ENCODE data around the gene C14orf119.

C14orf119 gene

DNA sequence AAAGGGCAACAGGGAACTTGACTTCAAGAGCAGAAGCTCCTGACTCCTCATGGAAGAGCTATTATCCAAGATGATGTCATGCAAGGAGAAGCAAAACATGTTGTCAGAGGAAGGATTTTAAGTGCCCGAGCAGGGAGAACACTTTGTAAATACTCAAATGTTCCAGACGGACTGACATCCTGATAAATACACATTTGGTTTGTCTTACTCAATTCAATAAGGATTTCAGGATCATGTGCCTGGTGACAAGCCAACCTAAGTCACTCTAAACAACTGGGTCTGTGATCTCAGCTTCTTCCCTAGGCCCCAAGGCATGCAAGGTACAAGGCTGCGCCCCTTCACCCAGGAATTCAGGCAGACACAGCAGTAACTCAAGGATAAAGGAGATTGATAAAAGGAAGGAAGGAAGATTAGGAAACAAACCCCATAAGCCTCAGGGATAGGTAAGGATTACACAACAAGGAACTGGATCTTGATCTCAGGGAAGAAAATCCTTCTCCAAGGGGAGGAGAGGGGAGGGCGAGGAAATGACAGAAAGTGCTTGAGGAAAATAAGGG, 50.6 kb downstream of the C14orf119 start:
- TF ChIP-seq, protein P1, sequence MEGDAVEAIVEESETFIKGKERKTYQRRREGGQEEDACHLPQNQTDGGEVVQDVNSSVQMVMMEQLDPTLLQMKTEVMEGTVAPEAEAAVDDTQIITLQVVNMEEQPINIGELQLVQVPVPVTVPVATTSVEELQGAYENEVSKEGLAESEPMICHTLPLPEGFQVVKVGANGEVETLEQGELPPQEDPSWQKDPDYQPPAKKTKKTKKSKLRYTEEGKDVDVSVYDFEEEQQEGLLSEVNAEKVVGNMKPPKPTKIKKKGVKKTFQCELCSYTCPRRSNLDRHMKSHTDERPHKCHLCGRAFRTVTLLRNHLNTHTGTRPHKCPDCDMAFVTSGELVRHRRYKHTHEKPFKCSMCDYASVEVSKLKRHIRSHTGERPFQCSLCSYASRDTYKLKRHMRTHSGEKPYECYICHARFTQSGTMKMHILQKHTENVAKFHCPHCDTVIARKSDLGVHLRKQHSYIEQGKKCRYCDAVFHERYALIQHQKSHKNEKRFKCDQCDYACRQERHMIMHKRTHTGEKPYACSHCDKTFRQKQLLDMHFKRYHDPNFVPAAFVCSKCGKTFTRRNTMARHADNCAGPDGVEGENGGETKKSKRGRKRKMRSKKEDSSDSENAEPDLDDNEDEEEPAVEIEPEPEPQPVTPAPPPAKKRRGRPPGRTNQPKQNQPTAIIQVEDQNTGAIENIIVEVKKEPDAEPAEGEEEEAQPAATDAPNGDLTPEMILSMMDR (IDR thresholded peaks at IDR 0.05; ENCODE audit: low read depth, low read length, missing control alignments), result no peak

DNA sequence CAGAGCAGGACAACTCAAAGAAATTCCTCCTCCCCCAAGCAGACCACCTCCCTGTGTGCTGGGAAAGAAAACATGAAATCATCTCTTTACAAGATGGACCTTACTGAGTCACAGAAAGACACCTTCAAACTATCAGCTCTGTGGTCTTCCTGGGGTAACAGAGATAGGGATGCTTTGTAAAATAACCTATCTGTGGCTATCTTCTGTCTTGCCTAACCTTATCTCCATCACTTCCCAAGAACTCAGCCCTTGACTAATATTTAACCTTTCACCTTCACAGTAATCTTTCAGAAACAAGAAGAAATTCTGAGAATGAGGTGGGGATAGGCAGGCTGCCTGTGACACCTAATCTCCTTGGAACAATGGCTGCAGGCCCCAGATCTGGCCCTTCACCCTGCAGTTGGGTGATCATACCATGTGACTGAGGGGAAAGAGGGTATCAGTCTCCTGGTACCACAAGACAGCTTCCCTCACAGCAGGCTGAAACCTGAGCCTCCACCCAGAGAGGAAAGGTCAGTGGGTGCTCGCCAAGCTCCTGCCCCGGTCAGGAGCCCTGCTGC, 51.1 kb downstream of the C14orf119 start:
- Histone ChIP-seq H3K27ac (no peak overlapping the region), H3K4me3 (ENCODE audit: low read depth, low read length) (no peak overlapping the region), H3K27me3 (replicated peaks) (peaks cover 8% of the 10 kb centered on the region), H3K36me3 (replicated peaks) (no peaks in the 10 kb centered on the region)
- in situ Hi-C loops (cut with HindIII; ENCODE audit: low pct_ligation_motif_present, low sequenced_read_pairs), result no loop called here
- no peak for DNase-seq
- TF ChIP-seq, protein P1 (IDR thresholded peaks at IDR 0.05; ENCODE audit: low read depth, low read length, missing control alignments), result no peak

More for the DNA sequence above, 50.6 kb downstream of the C14orf119 start:
- no peaks in the 10 kb centered on the region for H3K36me3 ChIP-seq (replicated peaks)
- H3K27me3 ChIP-seq (replicated peaks), result peaks cover 6% of the 10 kb centered on the region
- no peak for DNase-seq
- in situ Hi-C loops (cut with HindIII; ENCODE audit: low pct_ligation_motif_present, low sequenced_read_pairs), result no loop called here
- no peak overlapping the region for H3K27ac ChIP-seq
- no peak overlapping the region for H3K4me3 ChIP-seq (ENCODE audit: low read depth, low read length)

DNA sequence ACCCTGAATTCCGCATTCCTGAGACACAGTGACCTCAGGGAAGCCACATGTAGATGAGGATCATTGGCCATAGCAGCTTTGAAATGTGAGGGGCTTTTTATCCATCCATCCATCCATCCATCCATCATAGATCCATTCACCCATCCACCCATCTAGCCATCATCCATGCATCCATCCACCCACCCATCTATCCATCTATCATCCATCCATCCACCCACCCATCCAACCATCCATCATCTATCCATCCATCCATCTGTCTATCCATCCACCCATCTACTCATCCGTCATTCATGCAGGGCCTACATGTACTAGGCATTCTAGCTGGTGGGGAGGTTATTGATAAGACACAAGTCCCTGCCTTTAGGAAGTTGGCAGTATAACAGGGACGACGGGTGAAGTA, 51.7 kb downstream of the C14orf119 start:
- Histone ChIP-seq H3K27ac (no peak overlapping the region), H3K36me3 (replicated peaks) (no peaks in the 10 kb centered on the region), H3K4me3 (ENCODE audit: low read depth, low read length) (no peak overlapping the region), H3K27me3 (replicated peaks) (peaks cover 8% of the 10 kb centered on the region)
- TF ChIP-seq, protein P1 (IDR thresholded peaks at IDR 0.05; ENCODE audit: low read depth, low read length, missing control alignments), result no peak
- in situ Hi-C loops (cut with HindIII; ENCODE audit: low pct_ligation_motif_present, low sequenced_read_pairs), result no loop called here
- no peak for DNase-seq

DNA sequence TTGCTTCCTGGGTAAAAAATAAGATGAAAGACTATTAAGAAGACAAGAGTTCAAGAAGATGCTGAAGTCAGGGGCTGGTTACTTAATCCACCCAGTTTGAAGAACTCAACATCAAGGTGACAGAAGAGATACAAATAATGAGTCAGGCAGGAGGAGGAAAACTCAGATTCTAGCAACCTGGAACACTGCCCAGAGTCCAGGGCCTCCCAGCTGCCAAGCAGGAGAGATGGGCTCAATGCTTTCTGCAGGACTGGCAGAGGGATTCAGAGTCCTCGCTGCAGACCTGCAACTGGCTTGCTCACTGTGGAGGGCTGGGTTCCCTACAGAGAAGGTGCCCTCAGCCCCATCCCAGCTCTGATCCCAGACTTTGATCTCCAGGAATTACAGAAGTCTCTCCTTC, 52.4 kb downstream of the C14orf119 start:
- Histone ChIP-seq H3K36me3 (replicated peaks) (no peaks in the 10 kb centered on the region), H3K27ac (no peak overlapping the region), H3K27me3 (replicated peaks) (peaks cover 6% of the 10 kb centered on the region), H3K4me3 (ENCODE audit: low read depth, low read length) (no peak overlapping the region)
- TF ChIP-seq, protein P1 (IDR thresholded peaks at IDR 0.05; ENCODE audit: low read depth, low read length, missing control alignments), result no peak
- in situ Hi-C loops (cut with HindIII; ENCODE audit: low pct_ligation_motif_present, low sequenced_read_pairs), result no loop called here
- no peak for DNase-seq

DNA sequence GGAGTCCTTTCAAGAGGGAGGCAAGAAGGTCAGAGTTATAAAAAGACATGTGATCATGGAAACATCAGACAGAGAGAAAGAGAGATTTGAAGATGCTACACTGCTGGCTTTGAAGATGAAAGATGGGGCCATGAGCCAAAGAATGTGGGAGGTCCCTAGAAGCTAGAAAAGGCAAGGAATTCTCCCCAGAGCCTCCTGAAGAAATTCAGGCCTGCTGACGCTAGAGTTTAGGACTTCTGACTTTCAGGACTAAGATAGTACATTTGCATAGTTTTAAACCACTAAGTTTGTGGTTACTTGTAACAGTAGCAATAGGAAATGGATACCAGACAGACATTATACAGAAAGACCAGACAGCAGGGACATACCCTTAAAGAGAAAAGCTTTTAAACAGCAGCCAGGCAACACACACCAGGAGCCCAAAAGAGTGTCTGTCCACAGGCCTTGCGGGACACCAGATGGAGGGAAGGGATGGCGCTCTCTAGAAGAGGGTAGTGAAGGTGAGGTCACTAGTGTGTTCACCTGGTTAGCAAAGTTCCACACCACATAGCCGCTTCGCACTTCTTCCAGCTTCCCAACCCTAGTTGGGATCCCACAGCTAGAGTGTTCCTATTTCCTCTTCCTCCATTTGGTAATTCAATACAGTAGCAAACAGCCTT, 53.4 kb downstream of the C14orf119 start:
- in situ Hi-C loops (cut with HindIII; ENCODE audit: low pct_ligation_motif_present, low sequenced_read_pairs), result no loop called here

More for the DNA sequence above, 53.4 kb downstream of the C14orf119 start:
- H3K27me3 ChIP-seq (replicated peaks), result peaks cover 4% of the 10 kb centered on the region
- H3K27ac ChIP-seq, result no peak overlapping the region
- no peak for DNase-seq
- no peak overlapping the region for H3K4me3 ChIP-seq (ENCODE audit: low read depth, low read length)
- no peaks in the 10 kb centered on the region for H3K36me3 ChIP-seq (replicated peaks)
- TF ChIP-seq, protein P1 (IDR thresholded peaks at IDR 0.05; ENCODE audit: low read depth, low read length, missing control alignments), result no peak
